T-cell (primary cell): ENCODE measurements around the gene KIF19. TPM values are rescaled to one million over a fixed set of nuclear protein-coding genes. Genes with fewer than 3 reads are reported as not detected.

Source experiments
- ATAC-seq, 4 experiments: fragments of 200-7000 bp in 3 of 4; fragments of 150-1000 bp in 1 of 4; cut with Tn5 transposase; replicated peaks in 1 of 4; 1 replicate in 3 of 4; 2 replicates in 1 of 4; pipeline ENCODE4 v1.10.0; 2021; ENCODE audit warnings: moderate library complexity in 3 of 4, mild to moderate bottlenecking in 2 of 4, moderate number of reproducible peaks in 1 of 4
- CTCF ChIA-PET, 2 donors: fragments of 300-600 bp; sonication (Branson Sonifier 250); formaldehyde crosslinking; loops; one replicate each; lab custom pipeline; 2022; ENCODE audit warnings: antibody characterized with exemption in 2 of 2; lab: Charles Lee
- POLR2A ChIA-PET, 2 donors: fragments of 300-600 bp; sonication (Branson Sonifier 250); formaldehyde crosslinking; loops; one replicate each; lab custom pipeline; 2022; ENCODE audit warnings: antibody characterized with exemption in 2 of 2; lab: Charles Lee
- DNase-seq, 35 experiments: peaks; one replicate each; pipeline versions ENCODE4 v3.0.0 to v3.0.0-alpha.2; 2013 to 2023
- H3K27ac ChIP-seq: one replicate; pipeline ENCODE4 v1.5.1; 2013; ENCODE audit warnings: low read length
- H3K27me3 ChIP-seq, 2 experiments: replicated peaks in 1 of 2; 1 replicate in 1 of 2; 2 replicates in 1 of 2; pipeline versions ENCODE4 v1.6.1 to v1.7.0; 2013; ENCODE audit warnings: low read length in 1 of 2, mixed read lengths in 1 of 2; ENCODE audit not compliant: control insufficient read depth in 2 of 2, insufficient read depth in 2 of 2; ENCODE audit errors: extremely low read depth in 1 of 2
- H3K36me3 ChIP-seq, 2 donors: 1 replicate in 1 of 2; 2 replicates in 1 of 2; pipeline versions ENCODE4 v1.6.1 to v1.7.0; 2013; ENCODE audit warnings: low read length in 1 of 2; ENCODE audit not compliant: control insufficient read depth in 2 of 2, insufficient read depth in 1 of 2; ENCODE audit errors: extremely low read depth in 1 of 2
- H3K4me1 ChIP-seq, 2 experiments: 1 replicate in 1 of 2; 2 replicates in 1 of 2; pipeline versions ENCODE4 v1.6.1 to v1.7.0; 2013; ENCODE audit warnings: low read length in 2 of 2, mixed read lengths in 1 of 2; ENCODE audit not compliant: insufficient read depth in 2 of 2, control insufficient read depth in 1 of 2; ENCODE audit errors: extremely low read depth in 1 of 2
- H3K4me3 ChIP-seq, 2 donors: 1 replicate in 1 of 2; 2 replicates in 1 of 2; pipeline versions ENCODE4 v1.5.1 to v1.7.0; 2013; ENCODE audit warnings: mild to moderate bottlenecking in 2 of 2, low read length in 1 of 2, moderate library complexity in 1 of 2; ENCODE audit not compliant: control insufficient read depth in 1 of 2; ENCODE audit errors: extremely low read depth in 1 of 2
- H3K9me3 ChIP-seq: 2 replicates; pipeline ENCODE4 v1.7.0; 2013
- H3K27ac Mint-ChIP-seq, 2 donors: one replicate each; pipeline ENCODE4 v1.8.0; 2020 to 2021; ENCODE audit warnings: mild to moderate bottlenecking in 2 of 2, mixed read lengths in 2 of 2
- H3K27me3 Mint-ChIP-seq, 2 donors: one replicate each; pipeline ENCODE4 v1.8.0; 2021 to 2022; ENCODE audit warnings: mixed read lengths in 2 of 2
- H3K36me3 Mint-ChIP-seq: one replicate; pipeline ENCODE4 v1.8.0; 2021; ENCODE audit warnings: mixed read lengths
- H3K4me1 Mint-ChIP-seq, 3 donors: one replicate each; pipeline ENCODE4 v1.8.0; 2020 to 2022; ENCODE audit warnings: mixed read lengths in 3 of 3, mild to moderate bottlenecking in 1 of 3
- H3K4me3 Mint-ChIP-seq, 3 donors: one replicate each; pipeline ENCODE4 v1.8.0; 2020 to 2022; ENCODE audit warnings: mild to moderate bottlenecking in 3 of 3, mixed read lengths in 3 of 3, moderate library complexity in 3 of 3
- H3K9me3 Mint-ChIP-seq, 3 donors: one replicate each; pipeline ENCODE4 v1.8.0; 2020 to 2022; ENCODE audit warnings: mixed read lengths in 3 of 3
- WGBS: methylation state at CpG from one replicate; pipeline ENCODE4 v1.1.5; 2013; ENCODE audit warnings: missing lambda C conversion rate; ENCODE audit not compliant: insufficient coverage; 5-methylcytosine and 5-hydroxymethylcytosine counted together
- total RNA-seq, 35 experiments: library from RNA in 6 of 35; stranded (reverse) in 6 of 35; fragments of 120-200 nt in 1 of 35; gene quantifications; one replicate each; pipeline versions ENCODE4 v1.2.1 to v1.2.4 and lab custom pipeline; 2013 to 2026

KIF19 gene
- total RNA-seq, 5 donors from 2014 or later (not counting 1 experiment from before 2014, with no cell fraction given) = 0.20 to 2.0 (median 0.53) TPM

DNA sequence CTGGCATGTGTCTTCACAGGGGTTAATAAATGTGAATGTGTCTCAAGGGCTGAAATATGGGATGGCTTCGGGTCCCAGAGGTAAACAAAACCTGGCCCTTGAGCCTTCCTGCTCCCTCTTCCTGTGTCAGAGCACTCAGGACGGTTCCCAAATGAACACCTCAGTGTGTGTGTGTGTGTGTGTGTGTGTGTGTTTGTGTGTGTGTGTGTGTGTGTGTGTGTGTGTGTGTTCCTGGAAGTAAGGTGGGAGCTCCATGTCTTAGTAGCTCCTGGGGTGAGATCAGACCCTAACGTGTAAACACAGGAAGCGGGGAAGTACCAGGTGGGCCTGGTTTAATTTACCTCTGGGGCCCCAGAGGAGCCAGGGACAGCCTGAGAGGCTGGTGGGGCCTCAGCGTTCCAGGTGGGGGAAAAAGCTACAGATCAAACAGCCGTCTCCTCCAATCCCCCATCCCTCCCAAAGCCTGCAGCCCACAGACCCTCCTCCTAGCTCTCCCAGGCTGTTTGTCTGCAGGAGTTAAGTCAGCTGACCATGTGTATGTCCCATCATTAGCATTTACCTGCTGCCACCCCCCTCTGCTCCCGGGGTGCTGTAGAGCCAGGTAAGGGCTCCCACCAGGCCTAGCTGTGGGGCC is 6.1 kb downstream of the KIF19 start:
- no peak overlapping the region for H3K4me3 ChIP-seq
- 43% methylated on average over 1 of the region's 7 CpGs for WGBS
- ATAC-seq = no peak
- no peak overlapping the region for H3K27ac Mint-ChIP-seq
- H3K4me3 Mint-ChIP-seq = no peak overlapping the region
- H3K27me3 ChIP-seq = peaks cover 0 to 25% of the 10 kb centered on the region in 2 experiments
- peaks cover 0 to 3% of the 10 kb centered on the region in 2 donors for H3K27me3 Mint-ChIP-seq
- peaks cover 12 to 19% (median 17%) of the 10 kb centered on the region in 3 donors for H3K4me1 Mint-ChIP-seq
- POLR2A ChIA-PET = no interaction called here
- H3K36me3 Mint-ChIP-seq = peaks cover 3% of the 10 kb centered on the region
- DNase-seq = no peak
- no peak overlapping the region for H3K27ac ChIP-seq
- H3K9me3 ChIP-seq = no peaks in the 10 kb centered on the region
- CTCF ChIA-PET = no interaction called here
- H3K36me3 ChIP-seq = no peaks in the 10 kb centered on the region
- H3K4me1 ChIP-seq = peaks cover 3 to 28% of the 10 kb centered on the region in 2 experiments
- H3K9me3 Mint-ChIP-seq = no peaks in the 10 kb centered on the region

DNA sequence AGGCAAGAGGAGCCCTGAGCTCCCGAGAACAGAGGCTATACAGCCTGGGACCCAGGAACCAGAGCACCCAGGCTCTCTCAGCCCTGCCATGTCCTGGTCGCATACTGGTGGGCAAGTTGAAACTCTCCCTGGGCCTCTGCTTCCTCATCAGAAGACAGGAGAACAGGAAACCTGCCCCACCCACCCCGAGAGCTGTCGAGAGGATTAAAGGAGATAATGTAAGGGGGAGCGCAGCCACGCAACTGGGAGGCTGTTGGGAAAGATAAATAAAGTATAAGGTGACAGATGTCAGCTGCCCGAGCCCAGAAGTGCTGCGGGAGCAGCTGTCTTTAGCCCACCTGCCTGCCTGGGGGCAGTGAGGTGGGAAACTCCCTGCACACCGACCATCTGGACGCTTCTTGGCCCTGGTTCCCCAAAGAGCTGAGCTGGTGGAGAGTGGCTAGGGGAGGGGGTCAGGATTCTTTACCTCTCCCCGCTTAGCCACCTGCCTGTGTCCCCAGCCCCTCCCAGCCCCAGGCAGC is 6.8 kb downstream of the KIF19 start:
- peaks cover 12 to 16% (median 13%) of the 10 kb centered on the region in 3 donors for H3K4me1 Mint-ChIP-seq
- no peak for ATAC-seq
- CTCF ChIA-PET = no interaction called here
- H3K27me3 Mint-ChIP-seq = no peaks in the 10 kb centered on the region
- no peak for DNase-seq
- Histone ChIP-seq H3K4me1 (peaks cover 3 to 23% of the 10 kb centered on the region in 2 experiments), H3K36me3 (no peaks in the 10 kb centered on the region), H3K4me3 (no peak overlapping the region), H3K9me3 (no peaks in the 10 kb centered on the region), H3K27ac (no peak overlapping the region), H3K27me3 (peaks cover 0 to 21% of the 10 kb centered on the region in 2 experiments)
- H3K4me3 Mint-ChIP-seq = no peak overlapping the region
- no peaks in the 10 kb centered on the region for H3K9me3 Mint-ChIP-seq
- POLR2A ChIA-PET = interaction anchor here in 1 of 2 donors (0.6 kb wide), 1 partner anchor 51 kb away, joined by 3 read pairs; no protein-coding TSS in a partner anchor
- H3K27ac Mint-ChIP-seq = no peak overlapping the region
- WGBS = 51% methylated on average over 5 of the region's 11 CpGs
- peaks cover 3% of the 10 kb centered on the region for H3K36me3 Mint-ChIP-seq

DNA sequence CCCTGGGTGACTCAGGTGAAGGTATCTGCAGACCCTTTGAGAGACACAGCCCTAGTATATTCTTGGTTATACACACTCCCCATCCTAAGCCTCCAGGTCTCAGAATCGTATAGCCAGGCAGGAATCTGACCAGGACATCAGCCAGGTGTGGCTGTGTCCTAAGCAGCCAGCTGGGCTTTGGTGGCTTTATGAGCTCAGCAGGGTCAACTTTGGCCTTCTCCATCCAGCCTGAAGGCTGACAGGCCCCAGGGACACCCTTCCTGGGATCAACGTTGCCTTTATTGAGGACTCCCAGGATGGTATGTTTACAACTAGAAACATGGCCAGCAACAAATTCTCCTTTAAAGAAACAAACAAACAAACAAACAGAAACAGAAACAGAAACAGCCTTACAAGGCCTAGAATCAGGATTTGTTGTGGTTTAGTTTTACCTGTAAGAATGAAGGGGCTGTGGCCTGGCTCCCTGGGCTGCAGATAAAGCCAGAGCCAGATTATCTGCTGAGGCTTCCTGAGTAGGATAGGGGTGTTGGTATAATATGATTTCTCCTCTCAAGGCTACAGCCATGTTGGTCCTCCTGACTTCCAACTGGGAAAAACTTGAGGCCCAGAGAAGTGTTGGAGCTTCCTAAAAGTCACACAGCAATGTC is 8.5 kb downstream of the KIF19 start:
- H3K9me3 ChIP-seq = no peaks in the 10 kb centered on the region
- no peak overlapping the region for H3K4me3 Mint-ChIP-seq
- no peaks in the 10 kb centered on the region for H3K36me3 ChIP-seq
- 100% methylated on average over 1 of the region's 2 CpGs for WGBS
- H3K27ac Mint-ChIP-seq = no peak overlapping the region
- ChIA-PET CTCF (no interaction called here), POLR2A (interaction anchor here in 1 of 2 donors (0.6 kb wide), 2 partner anchors 9 to 1115 kb away, joined by 3 to 5 read pairs; no protein-coding TSS in a partner anchor)
- H3K4me1 ChIP-seq = peaks cover 0 to 6% of the 10 kb centered on the region in 2 experiments
- H3K27me3 Mint-ChIP-seq = no peaks in the 10 kb centered on the region
- H3K4me1 Mint-ChIP-seq = peaks cover 2 to 5% (median 4%) of the 10 kb centered on the region in 3 donors
- no peak for DNase-seq
- H3K36me3 Mint-ChIP-seq = peaks cover under 1% of the 10 kb centered on the region
- H3K27me3 ChIP-seq = peaks cover 0 to 25% of the 10 kb centered on the region in 2 experiments
- no peak overlapping the region for H3K4me3 ChIP-seq
- no peak overlapping the region for H3K27ac ChIP-seq
- no peak for ATAC-seq
- no peaks in the 10 kb centered on the region for H3K9me3 Mint-ChIP-seq

DNA sequence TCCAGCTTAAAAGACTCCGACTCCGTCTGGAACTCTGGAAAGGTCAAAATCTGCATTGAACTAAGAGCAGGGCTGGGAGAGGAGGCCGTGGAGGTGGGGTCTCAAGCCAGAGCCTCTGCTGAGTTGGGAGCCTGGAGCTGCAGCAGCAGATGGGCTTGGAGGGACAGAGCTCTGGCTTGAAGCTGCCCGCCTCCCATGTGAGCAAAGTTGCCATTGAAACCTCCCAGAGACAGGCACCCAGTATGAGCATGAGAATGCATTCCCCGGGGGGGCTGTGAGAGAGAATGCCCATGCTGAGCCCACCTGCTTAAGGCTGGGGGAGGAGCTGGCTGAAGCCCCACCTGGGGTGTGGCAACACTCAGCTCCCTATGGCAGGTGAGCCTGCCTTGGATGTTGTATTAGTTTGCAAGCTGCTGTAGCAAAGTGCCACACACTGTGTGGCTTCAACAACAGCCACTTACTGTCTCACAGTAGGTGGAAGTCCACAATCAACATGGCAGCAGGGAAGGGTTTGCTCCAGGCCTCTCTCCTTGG is 9.6 kb downstream of the KIF19 start:
- peaks cover 0 to 24% of the 10 kb centered on the region in 2 experiments for H3K27me3 ChIP-seq

DNA sequence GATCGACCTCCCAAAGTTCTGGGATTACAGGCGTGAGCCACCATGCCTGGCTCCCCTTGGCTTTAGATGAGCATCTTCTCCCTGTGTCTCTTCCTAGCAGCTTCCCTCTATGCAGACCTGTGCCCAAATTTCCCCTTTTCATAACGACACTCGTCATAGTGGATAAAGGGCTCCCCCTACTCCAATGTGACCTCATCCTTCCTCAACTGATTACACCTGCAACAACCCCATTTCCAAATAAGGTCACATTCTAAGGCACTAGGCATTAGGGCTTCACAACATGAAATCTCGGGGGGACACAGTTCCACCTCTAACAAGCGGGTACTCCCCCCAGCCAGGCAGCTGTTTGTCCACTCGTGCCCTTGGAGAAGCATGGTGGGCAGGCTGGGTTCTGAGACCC is 10.3 kb downstream of the KIF19 start:
- no peak overlapping the region for H3K27ac ChIP-seq
- H3K27me3 Mint-ChIP-seq = no peaks in the 10 kb centered on the region
- H3K4me1 ChIP-seq = no peaks in the 10 kb centered on the region
- H3K9me3 ChIP-seq = no peaks in the 10 kb centered on the region
- peaks cover 0 to 26% of the 10 kb centered on the region in 2 experiments for H3K27me3 ChIP-seq
- H3K4me3 Mint-ChIP-seq = no peak overlapping the region
- ATAC-seq (no peak), DNase-seq (no peak)
- 67% methylated on average over 5 of the region's 7 CpGs for WGBS
- H3K4me1 Mint-ChIP-seq = no peaks in the 10 kb centered on the region
- no peak overlapping the region for H3K27ac Mint-ChIP-seq
- H3K36me3 ChIP-seq = no peaks in the 10 kb centered on the region
- no peak overlapping the region for H3K4me3 ChIP-seq
- no peaks in the 10 kb centered on the region for H3K36me3 Mint-ChIP-seq
- no peaks in the 10 kb centered on the region for H3K9me3 Mint-ChIP-seq
- POLR2A ChIA-PET = no interaction called here
- CTCF ChIA-PET = no interaction called here

More for the DNA sequence above, 9.6 kb downstream of the KIF19 start:
- no peaks in the 10 kb centered on the region for H3K36me3 Mint-ChIP-seq
- no peak overlapping the region for H3K4me3 Mint-ChIP-seq
- no peak overlapping the region for H3K27ac ChIP-seq
- no peaks in the 10 kb centered on the region for H3K9me3 ChIP-seq
- WGBS = 92% methylated on average over 5 of the region's 5 CpGs
- DNase-seq (no peak), ATAC-seq (no peak)
- no peaks in the 10 kb centered on the region for H3K4me1 ChIP-seq
- ChIA-PET POLR2A (interaction anchor here in 1 of 2 donors (0.6 kb wide), 1 partner anchor 1116 kb away, joined by 3 read pairs; no protein-coding TSS in a partner anchor), CTCF (interaction anchor here in 1 of 2 donors (0.6 kb wide), 1 partner anchor 327 kb away, joined by 3 read pairs; no protein-coding TSS in a partner anchor)
- H3K4me1 Mint-ChIP-seq = peaks cover 0 to under 1% (median 0%) of the 10 kb centered on the region in 3 donors
- H3K27ac Mint-ChIP-seq = no peak overlapping the region
- no peaks in the 10 kb centered on the region for H3K27me3 Mint-ChIP-seq
- H3K36me3 ChIP-seq = no peaks in the 10 kb centered on the region
- H3K4me3 ChIP-seq = no peak overlapping the region
- no peaks in the 10 kb centered on the region for H3K9me3 Mint-ChIP-seq

DNA sequence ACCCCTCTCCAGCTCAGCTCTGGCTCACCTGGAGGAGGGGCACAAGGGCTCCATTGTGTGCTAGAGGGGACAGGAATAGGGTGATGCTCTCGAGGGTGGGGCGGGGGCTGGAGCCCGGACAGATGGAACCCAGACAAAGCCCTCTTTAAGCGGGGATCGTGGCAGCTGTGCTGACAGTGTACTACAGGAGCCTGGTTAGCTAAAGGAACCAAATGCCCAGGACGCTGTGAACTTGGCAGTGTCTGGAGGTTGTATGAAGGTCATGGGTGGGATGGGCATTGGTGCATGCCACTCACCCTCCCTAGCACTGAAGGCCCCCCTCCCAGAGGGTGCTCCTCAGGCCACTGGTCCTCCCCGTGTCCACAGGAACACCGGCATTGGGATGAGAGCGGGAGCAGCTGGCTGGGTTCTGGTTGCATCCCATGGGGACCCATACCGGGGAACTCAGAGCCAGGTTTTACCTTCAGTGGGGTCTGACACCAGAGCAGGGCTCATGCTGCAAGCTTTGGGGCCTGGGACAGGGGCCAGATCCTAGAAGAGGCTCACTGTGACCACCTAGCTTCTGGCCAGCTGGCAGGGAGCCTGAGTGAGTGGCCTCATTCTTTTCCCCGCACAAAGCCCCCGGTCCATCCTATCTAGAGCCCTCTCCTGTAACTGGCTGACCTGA is 11.9 kb downstream of the KIF19 start:
- Mint-ChIP-seq H3K9me3 (no peaks in the 10 kb centered on the region), H3K27ac (no peak overlapping the region), H3K4me3 (no peak overlapping the region), H3K4me1 (no peaks in the 10 kb centered on the region), H3K27me3 (no peaks in the 10 kb centered on the region), H3K36me3 (no peaks in the 10 kb centered on the region)
- no peak for DNase-seq
- ChIA-PET CTCF (interaction anchor here in 1 of 2 donors (0.6 kb wide), 1 partner anchor 34 kb away, joined by 5 read pairs; no protein-coding TSS in a partner anchor), POLR2A (no interaction called here)
- Histone ChIP-seq H3K27ac (no peak overlapping the region), H3K36me3 (no peaks in the 10 kb centered on the region), H3K4me3 (no peak overlapping the region), H3K9me3 (no peaks in the 10 kb centered on the region), H3K4me1 (no peaks in the 10 kb centered on the region), H3K27me3 (peaks cover 0 to 30% of the 10 kb centered on the region in 2 experiments)
- 88% methylated on average over 11 of the region's 12 CpGs for WGBS
- no peak for ATAC-seq
